Fibroblast of the conjunctiva (primary cell): ENCODE measurements around the gene ABHD18.
"Not testable (repeated sequence)": the region's sequence is repeated elsewhere in the genome, so short reads cannot be mapped to it uniquely, and the experiment has no call there.

Experiments
- DNase-seq: peaks from one replicate; pipeline ENCODE4 v3.0.0-alpha.2; 2010; ENCODE audit warnings: low read depth

The ABHD18 gene

DNA sequence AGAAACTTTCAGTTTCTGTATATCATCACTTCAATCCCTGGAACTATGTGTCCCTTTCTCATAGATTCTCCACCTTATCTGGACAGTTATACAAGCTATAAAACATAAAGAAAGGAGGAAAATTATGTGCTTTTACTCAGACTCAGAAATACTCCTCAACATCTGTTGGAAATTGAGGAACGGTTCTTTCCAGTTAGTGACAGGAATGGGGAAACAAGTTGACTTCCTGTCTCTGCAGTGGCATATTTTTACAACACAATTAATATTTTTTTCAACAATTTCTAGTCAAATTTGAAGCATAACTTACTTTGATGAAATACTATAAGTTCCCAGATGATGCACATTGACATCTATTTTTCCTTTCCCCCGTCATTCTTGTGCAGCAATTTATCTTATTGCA lies 27.9 kb downstream of the ABHD18 start:
- DNase-seq: no peak

GRCh38 chr4:127995776-127996175 lies 30.6 kb downstream of the ABHD18 start:
- no peak for DNase-seq

- not testable (repeated sequence) for DNase-seq
Measured at GRCh38 chr4:127996521-127996920, 31.3 kb downstream of the ABHD18 start.

DNA sequence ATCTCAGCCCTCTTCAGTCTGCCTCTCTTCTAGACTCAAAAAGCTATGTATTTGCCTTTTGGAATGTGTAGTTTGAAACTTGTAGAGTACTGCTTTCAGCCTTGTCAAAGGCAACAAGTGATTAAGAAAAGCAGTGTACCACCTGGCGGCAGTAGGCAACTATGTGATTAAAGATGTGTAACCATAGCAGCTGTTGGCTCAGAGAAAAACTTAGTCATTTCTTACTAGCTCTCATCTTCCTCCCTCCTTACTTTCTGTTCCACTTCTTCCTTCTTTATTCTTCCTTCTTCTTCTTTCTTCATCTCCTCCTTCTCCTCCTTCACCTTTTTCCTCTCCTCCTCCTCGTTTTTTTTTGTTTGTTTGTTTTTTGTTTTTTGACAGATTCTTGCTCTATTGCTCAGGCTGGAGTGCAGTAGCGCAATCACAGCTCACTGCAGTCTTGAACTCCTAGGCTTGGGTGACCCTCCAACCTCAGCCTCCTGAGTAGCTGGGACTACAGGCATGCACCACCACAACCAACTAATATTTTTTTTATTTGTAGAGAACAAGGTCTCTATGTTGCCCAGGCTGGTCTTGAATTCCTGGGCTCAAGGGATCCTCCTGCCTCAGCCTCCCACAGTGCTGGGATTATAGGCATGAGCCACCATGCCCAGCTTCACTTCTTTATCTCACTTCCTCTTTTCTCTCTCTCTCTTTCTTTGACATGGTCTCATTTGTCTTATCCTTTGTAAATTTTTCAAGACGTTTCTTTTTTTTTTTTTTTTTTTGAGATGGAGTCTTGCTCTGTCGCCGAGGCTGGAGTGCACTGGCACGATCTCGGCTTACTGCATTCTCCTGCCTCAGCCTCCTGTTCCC lies 32.6 kb downstream of the ABHD18 start:
- DNase-seq: peak; percentile 6

DNA sequence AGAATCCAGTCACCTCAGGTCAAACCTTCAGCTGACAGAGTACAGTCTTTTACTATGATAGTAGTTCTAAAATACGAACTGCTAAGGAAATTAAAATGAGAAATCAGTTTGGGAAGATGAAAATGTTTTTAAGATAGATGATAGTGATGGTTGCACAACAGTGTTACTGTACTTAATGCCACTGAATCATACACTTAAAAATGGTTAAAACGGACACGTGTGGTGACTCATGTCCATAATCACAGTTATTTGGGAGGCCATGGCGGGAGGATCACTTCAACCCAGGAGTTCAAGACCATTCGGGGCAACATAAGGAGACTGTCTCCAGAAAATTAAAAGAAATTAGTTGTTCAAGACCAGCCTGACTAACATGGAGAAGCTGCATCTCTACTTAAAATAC lies 41.4 kb downstream of the ABHD18 start:
- peak; percentile 0 for DNase-seq

DNA sequence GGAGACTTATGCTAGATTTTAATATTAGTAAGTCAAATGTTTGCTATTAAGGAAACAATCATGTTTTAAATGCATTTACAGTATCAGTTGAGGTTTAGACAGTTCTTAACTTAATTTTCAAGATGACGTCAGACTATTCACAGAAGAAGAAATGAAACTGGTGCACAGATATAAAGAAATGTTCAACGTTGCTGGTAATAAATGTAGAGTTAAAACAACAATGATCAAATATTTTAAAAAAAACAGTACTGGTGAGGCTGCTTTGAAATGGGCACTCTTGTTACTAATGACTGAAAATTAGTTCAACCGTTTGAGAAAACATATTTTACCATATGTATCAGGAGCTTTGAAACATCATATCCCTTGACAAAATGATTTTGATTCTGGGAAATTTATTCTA lies 44.2 kb downstream of the ABHD18 start:
- no peak for DNase-seq

GRCh38 chr4:128025319-128025718 lies 60.1 kb downstream of the ABHD18 start:
- no peak for DNase-seq

GRCh38 chr4:128029907-128030306 lies 64.7 kb downstream of the ABHD18 start:
- DNase-seq: no peak

- DNase-seq: peak; percentile 6
Measured at GRCh38 chr4:128031756-128032384, 66.7 kb downstream of the ABHD18 start.

DNA sequence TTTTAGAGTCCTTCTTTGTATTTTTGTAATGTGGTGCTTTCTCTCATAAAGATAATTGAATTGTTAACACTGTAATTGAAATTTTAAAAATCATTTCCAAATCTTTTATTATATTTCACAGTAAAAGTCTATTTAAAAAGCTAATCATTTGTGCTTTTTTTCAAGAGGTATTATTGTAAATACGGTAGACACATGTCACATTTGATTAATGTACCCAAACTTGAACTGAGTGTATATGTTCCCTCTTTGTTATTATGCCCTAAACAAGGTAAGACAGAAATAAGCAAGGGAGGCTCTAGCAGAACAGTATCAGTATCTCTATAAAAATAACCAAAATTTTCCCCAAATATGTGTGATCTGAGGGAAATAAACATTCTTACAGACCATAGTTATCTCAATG lies 74.4 kb downstream of the ABHD18 start:
- no peak for DNase-seq

- not testable (repeated sequence) for DNase-seq
Measured at GRCh38 chr4:128047019-128047418, 81.8 kb downstream of the ABHD18 start.

GRCh38 chr4:128047514-128047913 lies 82.3 kb downstream of the ABHD18 start:
- not testable (repeated sequence) for DNase-seq

DNA sequence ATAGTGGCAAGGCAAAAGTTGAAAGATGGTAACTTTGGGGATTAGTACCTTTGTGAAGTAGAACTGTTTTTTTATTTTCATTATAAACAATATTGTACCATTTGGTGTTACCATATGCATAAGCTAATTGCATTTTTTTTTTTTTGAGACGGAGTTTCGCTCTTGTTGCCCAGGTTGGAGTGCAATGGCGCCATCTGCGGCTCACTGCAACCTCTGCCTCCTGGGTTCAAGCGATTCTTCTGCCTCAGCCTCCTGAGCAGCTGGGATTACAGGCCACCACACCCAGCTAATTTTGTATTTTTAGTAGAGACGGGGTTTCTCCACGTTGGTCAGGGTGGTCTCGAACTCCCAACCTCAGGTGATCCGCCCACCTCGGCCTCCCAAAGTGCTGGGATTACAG lies 86.0 kb downstream of the ABHD18 start:
- not testable (repeated sequence) for DNase-seq

DNA sequence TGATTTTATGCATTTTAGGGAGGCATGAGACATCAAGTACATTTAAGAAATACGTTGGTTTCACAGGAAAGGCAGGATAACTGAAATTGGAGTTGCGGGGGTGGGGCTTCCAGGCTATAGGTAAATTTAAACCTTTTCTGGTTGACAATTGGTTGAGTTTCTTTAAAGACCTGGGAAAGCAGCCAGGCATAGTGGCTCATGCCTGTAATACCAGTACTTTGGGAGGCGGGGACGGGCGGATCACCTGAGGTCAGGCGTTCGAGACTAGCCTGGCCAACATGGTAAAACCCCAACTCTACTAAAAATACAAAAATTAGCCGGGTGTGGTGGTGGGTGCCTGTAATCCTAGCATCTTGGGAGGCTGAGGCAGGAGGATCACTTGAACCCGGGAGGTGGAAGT lies 89.7 kb downstream of the ABHD18 start:
- not testable (repeated sequence) for DNase-seq

DNA sequence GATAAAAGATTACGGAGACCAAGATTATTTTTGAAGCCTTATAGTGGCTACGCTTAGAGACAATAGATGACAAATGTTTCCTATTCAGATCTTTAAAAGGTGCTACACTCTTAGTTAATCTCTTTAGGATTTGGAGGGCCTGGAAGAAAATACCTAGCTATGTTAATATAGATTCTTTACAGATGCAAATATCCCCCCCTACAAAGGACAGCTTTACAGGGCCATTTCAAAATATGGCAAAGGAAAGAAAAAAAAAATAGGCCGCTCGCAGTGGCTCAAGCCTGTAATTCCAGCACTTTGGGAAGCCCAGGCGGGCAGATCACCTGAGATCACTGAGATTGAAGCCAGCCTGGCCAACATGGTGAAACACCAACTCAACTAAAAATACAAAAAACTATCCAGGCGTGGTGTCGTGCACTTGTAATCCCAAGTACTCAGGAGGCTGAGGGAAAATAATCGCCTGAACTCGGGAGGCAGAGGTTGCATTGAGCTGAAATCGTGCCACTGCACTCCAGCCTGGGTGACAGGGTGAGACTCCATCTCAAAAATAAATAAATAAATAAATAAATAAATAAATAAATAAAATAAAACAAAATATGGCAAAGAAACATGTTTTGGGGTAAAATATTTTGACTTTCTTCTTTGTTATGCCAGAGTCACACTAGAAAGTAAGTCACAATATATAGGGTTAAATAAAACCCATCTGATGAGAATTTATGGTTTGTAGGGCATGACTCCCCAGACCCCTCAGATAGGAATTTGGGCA lies 90.4 kb downstream of the ABHD18 start:
- not testable (repeated sequence) for DNase-seq

DNA sequence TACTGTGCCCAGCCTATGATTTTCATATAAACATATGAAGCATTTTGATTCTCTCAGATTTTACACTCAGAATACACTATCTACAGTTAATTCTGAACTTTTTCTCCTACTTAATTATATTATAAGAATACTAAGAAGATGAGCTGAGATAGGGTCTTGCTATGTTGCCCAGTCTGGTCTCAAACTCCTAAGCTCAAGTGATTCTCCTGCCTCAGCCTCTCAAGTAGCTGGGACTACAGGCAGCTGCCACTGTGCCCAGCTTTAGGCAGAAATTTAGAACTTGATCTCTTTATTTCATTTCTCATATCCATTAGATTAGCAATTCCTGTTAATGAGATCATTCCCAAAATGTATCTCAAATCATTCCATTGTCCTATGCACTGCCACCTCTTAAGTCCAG lies 91.2 kb downstream of the ABHD18 start:
- no peak for DNase-seq

- DNase-seq: no peak
Measured at GRCh38 chr4:128060121-128060698, 95.0 kb downstream of the ABHD18 start.

GRCh38 chr4:128060699-128061565 lies 95.7 kb downstream of the ABHD18 start, which contains the start of gene LARP1B:
Gene LARP1B, plus strand, starts transcription at chr4:128061312. Its CDS starts 13,640 bp downstream, at chr4:128074952.
- DNase-seq: peak; percentile 94

DNA sequence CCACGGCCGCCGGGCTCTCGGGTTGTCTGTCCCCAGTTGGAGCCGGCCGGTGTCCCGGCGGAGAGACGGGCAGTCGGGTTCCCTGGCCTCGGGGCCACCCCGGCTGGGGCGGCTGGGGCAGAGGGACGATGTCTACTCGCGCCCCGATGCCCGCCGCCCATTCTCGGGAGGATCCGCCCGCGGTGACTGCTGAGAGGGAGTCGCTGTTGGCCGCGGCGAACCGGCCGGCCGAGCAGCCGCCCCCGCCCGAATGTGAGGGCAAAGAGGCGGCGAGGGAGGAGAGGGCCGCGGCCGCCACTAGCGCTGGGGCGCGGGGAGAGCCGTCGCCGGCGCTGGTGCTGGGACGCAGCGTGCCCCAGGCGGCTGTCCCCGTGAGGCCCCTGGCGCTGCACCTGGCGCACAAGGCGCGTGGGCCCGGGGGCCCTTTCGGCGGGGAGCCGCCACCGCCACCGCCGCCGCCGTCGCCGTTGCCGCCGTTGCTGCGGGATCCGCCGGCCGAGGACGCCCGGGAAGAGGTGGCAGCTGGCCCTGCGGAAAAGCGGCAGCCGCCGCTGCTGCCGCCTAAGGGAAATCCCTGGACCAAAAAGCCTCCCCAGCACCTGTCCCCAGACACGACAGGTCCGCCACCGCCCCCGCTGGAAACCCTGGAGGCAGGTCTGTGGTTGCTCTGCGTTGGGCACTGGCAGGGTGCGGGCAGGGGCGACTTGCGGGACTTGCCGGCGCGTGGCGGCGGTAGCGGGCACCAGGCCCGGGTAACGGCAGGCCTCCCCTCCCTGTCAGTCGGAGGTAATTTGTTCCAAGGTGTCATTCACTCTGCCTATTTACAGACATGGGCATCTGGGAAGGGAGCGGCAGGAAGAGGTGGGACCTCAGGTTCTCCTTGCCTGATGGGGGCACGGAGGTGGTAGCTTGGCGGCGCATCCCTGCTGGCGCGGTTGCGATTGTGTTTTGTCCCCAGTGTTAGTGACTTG lies 96.6 kb downstream of the ABHD18 start:
- DNase-seq: no peak

DNA sequence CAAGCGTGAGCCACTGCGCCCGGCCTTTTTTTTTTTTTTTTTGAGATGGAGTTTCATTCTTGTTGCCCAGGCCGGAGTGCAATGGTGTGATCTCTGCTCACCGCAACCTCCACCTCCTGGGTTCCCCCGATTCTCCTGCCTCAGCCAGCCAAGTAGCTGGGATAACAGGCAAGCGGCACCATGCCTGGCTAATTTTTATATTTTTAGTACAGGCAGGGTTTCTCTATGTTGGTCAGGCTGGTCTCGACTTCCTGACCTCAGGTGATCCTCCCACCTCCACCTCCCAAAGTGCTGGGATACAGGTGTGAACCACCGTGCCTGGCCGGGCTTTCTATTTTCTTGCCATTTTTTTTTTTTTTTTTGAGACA lies 101.2 kb downstream of the ABHD18 start:
- DNase-seq: not testable (repeated sequence)
